NCI-H82 treated with DMSO at 0.1 percent for 48 hours (cell line): Measurements from ENCODE around the gene EGLN1.
"Not testable (repeated sequence)": the region's sequence is repeated elsewhere in the genome, so short reads cannot be mapped to it uniquely, and the experiment has no call there.

Experiments used
- DNase-seq: peaks from one replicate; lab custom pipeline; 2025; ENCODE audit not compliant: unreplicated experiment; lab: John Stamatoyannopoulos, UW

Gene EGLN1

DNA sequence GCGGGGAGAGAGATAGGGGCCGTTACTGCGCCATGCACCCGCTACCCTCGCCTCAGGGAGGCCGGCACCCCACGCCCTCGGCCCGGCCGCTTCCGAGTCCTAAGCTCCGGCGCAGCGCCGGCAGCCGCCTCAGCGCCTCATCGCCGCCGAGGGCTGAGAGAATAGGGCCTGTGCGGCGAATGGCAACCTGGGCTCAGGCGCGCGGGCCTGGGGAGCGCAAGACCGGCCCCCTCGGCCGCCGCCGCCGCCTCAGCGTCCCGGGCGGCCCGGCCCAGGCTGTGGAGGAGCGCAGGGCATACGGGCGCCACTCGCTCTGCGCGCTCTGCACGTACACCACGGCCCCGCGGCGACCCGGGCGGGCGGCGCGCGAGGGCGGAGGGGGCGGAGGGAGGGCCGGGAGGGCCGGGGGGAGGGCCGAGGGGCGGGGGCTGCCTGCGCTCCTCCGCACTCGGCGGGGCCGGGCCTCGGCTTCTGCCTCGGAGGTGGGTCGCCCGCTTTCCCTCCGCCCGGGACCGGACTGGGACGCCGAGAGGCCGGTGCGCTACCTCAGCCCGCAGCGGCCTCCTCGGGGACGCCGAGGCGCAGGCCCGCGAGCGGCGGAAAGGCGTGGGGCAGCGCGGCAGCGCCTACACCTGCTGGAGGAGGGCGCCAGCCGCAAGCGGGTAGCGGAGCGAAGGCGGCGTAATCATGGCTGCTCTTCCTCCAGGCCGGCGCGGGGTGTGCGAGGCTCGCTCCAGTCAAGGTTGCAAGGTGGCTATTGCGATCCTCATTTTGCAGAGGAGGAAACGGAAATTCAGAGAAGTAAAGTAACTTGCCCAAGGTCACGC is at the start of gene EGLN1:
TSS of gene EGLN1 (minus strand) at position 317 of the 827 bp plus-strand sequence. CDS start 399 bp downstream, outside the sequence.
- peak; percentile 68 for DNase-seq

DNA sequence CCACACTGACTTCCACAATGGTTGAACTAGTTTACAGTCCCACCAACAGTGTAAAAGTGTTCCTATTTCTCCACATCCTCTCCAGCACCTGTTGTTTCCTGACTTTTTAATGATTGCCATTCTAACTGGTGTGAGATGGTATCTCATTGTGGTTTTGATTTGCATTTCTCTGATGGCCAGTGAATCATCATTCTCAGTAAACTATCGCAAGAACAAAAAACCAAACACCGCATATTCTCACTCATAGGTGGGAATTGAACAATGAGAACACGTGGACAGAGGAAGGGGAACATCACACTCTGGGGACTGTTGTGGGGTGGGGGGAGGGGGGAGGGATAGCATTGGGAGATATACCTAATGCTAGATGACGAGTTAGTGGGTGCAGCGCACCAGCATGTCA is 49.4 kb upstream of the EGLN1 start:
- DNase-seq, result not testable (repeated sequence)

DNA sequence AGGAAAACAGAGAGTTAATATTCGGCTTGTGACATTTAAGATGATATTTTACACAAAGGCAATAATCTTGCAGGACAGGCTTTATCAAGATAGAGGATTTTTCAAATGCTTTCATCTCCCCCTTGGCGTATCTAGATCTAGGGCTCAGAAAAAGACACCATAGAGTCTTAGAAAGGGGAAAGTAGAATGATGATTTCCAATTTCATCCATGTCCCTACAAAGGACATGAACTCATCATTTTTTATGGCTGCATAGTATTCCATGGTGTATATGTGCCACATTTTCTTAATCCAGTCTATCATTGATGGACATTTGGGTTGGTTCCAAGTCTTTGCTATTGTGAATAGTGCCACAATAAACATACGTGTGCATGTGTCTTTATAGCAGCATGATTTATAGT is 48.9 kb upstream of the EGLN1 start:
- not testable (repeated sequence) for DNase-seq

DNA sequence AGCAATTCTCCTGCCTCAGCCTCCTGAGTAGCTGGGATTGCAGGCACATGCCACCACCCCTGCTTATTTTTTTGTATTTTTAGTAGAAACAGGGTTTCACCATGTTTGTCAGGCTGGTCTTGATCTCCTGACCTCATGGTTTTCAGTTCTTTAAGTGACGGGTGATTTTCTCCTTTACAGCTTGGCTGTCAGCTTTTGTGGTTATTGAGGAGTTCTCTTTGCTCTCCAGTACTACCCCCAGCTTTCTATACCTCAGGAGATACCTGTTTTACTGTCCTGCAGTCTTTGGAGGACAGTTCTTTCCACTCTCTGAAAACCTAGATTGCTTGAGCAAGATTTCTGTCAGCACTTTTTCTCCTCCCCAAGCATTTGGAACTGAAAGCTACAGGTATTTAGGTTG is 45.9 kb upstream of the EGLN1 start:
- no peak for DNase-seq

DNA sequence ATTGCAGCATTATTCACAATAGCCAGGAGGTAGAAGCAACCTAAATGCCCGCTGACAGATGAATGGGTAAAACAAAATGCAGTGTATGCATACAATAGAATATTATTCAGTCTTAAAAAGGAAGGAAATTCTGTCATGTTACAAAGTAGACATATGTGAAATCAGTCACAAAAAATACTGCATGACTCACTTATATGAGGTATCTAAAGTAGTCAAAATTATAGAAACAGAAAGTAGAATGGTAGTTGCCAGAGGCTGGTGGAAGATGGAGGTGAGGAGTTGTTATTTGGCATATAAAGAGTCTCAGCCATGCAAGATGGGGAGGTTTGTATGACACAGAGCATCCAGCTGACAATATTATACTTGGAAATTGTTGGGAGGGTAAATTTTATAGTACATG is 43.0 kb upstream of the EGLN1 start:
- DNase-seq, result no peak

DNA sequence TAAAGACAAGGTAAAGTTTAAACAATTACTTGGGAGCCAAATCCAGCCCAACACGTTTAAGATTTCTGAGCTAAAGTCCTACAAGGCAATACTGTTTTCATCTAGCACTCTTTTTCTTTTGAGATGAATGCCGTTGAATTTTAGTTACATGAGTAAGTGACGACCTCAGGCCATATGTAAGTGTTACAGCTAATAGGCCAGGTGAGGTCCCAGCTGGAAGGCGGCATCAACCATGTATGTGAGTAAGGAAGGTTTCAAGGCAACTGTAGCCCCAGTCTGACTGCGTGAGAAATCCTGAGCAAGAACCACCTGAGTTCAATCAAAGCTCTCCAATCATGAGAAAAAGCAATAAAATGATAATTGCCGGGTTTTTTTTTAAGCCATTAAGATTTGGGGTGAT is 41.5 kb upstream of the EGLN1 start:
- no peak for DNase-seq

DNA sequence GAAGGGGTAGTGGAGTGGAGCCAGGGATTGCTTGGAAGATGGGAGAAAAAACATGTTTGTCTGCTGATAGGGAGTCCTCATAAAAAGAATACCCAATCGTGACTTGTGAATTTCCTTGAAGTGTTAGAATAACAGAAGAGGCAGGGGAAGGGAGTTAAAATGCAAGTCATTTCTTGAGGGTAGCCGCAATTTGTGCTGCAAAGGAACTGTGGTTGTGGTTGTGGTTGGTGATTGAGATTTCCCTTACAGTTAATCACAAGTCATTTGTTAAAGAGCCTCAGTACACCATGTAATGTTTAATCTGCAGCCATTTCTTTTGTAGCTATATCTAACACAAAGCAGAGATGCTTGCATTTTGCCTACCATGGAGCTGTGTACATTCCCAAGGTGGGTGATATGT is 38.5 kb upstream of the EGLN1 start:
- DNase-seq, result no peak

DNA sequence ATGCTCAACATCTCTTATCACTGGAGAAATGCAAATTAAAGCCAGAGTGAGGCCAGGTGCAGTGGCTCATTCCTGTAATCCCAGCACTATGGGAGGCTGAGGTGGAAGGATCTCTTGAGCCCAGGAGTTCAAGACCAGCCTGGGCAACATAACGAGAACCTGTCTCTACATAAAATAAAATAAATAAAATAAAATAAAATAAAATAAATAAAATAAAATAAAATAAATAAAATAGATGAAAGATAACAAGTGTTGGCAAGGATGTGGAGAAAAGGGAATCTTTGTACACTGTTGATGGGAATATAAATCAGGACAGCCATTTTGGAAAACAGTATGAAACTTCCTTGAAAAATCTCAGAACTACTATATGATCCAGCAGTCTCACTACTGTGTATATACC is 37.4 kb upstream of the EGLN1 start:
- DNase-seq, result not testable (repeated sequence)

DNA sequence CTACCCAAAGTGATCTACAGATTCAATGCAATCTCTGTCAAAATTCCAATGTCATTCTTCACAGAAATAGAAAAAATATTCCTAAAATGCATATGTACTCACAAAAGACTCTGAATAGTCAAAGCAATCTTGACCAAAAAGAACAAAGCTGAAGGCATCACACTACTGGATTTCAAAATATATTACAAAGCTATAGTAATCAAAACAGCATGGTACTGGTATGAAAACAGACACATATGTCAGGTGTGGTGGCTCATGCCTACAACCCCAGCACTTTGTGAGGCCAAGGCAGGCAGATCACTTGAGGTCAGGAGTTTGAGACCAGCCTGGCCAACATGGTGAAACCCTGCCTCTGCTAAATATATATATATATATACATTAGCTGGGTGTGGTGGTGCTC is 35.9 kb upstream of the EGLN1 start:
- not testable (repeated sequence) for DNase-seq

DNA sequence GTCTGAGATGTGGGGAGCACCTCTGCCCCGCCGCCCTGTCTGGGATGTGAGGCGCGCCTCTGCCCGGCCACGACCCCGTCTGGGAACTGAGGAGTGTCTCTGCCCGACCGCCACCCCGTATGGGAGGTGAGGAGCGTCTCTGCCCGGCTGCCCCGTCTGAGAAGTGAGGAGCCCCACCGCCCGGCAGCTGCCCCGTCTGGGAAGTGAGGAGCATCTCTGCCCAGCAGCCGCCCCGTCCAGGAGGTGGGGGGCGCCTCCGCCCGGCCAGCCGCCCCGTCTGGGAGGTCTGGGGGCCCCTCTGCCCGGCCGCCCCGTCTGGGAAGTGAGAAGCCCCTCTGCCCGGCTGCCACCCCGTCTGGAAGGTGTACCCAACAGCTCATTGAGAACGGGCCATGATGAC is 32.0 kb upstream of the EGLN1 start:
- DNase-seq, result not testable (repeated sequence)

DNA sequence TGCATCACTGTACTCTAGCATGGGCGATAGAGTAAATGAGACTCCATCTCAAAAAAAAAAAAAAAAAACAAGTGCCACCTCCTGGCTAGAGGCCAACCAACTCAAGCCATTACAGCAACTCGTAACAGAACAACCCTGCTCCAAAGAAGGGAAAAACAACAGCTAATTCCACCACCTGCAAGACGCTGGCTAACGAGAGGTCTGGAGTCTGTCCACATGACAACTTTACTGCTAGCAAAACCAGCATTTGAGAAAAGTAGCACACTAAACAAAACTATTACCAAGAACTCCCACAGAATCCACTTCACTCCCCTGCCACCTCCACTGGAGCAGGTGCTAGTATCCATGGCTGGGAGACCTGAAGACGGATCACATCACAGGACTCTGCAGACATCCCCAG is 24.1 kb upstream of the EGLN1 start:
- no peak for DNase-seq

DNA sequence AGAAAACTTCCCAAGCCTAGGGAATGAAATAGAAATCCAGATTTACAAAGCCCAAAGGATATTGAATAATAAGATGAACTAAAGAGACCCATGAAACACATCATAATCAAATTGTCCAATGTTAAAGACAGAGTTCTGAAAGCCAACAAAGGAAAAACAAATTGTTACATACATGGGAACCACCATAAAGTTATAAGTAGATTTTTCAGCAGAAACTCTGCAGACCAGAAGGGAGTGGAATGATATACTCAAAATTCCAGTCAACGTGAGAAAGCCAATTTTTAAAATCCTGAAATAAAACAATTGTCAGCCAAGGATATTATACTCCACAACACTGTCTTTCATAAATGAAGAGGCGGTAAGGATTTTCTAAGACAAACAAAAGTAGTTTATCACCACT is 22.0 kb upstream of the EGLN1 start:
- no peak for DNase-seq

DNA sequence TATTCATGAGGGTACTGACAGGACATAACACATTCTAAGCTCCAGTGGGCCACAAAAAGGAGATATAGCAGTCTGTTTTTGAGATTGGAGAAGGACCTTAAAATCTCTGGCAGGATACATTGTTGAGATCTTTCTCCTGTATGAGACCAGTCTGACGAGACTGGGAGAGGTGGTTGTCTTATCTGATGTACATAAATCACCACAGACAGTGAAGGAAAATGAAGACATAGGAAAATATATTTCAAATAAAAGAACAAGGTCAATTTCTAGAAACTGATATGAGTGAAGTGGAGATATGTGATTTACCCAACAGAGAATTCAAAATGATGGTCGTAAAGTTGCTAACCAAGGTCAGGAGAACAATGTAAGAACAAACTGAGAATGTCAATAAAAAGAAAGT is 21.3 kb upstream of the EGLN1 start:
- no peak for DNase-seq

DNA sequence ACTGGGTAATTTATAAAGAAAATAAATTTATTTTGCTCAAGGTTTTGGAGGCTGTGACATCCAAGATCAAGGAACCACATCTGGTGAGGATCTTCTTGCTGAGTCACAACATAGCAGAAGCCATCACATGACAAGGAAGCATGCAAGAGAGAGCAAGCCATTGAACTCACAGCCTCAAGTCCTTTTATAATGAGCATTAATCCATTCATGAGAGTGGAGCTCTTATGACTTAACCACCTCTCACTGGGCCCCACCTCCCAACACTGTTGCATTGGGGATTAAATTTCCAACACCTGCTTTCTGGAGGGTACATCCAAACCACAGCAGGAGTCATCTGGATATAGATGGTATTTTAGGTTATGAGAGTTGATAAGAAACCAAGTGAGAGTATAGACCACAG is 20.6 kb upstream of the EGLN1 start:
- no peak for DNase-seq

DNA sequence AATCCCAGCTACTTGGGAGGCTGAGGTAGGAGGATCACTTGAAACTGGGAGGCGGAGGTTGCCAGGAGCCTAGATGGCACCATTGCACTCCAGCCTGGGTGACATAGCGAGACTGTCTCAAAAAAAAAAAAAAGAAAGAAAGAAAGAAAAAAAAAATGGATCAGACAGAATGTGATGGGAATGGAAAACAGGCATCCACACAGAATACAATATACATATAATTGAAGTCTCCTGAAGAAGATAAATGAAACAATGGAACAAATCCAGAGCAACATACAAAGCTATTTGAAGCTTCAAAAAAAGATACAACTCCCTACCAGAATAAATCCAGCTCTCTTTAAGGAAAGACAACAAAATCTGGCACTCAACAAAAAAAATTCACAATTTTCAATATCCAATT is 10.9 kb upstream of the EGLN1 start:
- no peak for DNase-seq

DNA sequence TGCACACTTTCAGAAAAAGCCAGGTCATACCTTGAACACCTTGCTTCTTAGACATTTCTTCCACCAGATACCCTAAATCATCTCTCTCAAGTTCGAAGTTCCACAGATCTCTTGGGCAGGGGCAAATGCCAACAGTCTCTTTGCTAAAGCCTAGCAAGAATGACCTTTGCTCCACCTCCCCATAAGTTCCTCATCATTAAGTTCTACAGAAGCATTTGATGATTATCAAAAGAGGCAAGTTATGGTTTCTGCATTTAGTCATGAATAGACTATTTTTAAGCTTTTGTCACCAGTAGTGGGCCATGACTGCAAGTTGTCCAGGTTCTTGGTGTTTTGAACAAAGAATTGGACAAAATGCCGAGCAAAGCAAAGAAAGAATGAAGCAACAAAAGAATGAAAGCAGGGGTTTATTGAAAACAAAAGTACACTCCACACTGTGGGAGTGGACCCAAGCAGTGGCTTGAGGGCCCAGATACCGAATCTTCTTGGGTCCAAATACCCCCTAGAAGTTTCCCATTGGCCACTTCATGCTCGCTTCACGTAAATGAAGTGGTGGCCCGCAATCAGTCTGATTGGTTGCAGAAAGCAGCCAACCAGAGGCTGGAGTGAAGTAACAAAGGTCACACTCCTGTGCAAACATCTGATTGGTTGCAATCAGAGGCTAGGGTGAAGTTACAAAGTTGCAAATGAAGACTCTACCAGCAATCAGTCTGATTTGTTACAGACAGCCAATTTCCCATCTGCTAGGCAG is 9.8 kb upstream of the EGLN1 start:
- DNase-seq, result no peak

DNA sequence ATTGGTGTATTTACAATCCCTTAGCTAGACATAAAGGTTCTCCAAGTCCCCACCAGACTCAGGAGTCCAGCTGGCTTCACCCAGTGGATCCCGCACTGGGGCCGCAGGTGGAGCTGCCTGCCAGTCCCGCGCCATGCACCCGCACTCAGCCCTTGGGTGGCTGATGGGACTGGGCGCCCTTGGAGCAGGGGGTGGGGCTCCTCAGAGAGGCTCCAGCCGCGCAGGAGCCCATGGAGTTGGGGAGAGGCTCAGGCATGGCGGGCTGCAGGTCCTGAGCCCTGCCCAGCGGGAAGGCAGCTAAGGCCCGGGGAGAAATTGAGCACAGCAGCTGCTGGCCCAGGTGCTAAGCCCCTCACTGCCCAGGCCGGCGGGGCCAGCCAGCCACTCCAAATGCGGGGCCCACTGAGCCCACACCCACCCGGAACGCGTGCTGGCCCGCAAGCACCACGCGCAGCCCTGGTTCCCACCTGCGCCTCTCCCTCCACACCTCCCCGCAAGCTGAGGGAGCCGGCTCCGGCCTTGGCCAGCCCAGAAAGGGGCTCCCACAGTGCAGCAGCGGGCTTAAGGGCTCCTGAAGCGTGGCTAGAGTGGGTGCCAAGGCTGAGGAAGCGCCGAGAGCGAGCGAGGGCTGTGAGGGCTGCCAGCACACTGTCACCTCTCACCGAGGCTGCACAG is 8.7 kb upstream of the EGLN1 start:
- DNase-seq, result not testable (repeated sequence)

DNA sequence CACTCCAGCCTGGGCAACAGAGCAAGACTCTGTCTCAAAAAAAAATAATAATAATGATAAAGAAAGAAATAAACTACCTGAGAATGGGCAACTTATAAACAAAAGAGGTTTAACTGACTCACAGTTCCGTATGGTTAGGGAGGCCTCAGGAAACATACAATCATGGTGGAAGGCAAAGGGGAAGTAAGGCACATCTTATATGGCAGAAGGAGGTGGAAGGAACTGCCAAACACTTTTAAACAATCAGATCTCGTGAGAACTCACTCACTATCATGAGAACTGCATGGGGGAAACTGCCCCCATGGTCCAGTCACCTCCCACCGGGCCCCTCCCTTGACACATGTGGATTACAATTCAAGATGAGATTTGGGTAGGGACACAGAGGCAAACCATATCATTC is 6.3 kb upstream of the EGLN1 start:
- DNase-seq, result no peak

DNA sequence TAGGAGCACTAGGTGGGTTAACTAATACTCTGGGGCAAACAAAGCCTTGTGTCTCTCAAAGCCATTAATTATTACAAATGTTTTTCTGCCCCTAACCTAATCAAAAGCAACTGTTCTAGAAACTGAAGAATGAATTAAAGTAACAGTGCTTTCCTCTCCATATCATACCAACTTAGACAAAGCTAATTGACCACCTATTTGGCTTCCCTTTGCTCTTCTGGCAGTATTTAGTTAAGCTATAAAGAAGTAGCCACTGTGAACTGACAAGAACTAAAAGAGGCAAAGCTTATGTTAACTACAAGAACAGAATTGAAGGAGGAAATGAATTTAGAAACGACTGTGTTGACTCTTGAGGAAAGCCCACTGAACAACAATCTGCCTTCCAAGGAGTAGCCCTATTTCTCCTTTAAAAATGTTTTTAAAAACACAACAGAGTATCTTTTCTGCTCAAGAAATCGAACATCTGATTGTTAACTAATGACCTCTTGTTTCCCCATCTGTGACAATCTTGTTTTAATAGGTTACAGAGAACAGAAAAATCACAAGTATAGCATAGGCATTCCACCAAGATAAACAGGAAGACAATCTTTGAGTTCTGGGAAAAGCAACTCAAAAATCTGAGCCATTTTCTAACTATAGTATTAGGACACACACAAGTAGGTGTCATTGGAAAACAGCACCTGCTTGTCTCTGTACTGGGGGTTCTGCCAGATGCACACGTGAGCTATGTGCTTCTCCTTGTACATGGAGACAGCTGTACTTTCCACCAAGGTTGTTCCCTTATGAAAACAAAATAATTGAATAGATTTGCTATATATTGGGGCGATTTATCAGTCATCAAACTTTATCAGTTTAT is 3.1 kb upstream of the EGLN1 start:
- no peak for DNase-seq

DNA sequence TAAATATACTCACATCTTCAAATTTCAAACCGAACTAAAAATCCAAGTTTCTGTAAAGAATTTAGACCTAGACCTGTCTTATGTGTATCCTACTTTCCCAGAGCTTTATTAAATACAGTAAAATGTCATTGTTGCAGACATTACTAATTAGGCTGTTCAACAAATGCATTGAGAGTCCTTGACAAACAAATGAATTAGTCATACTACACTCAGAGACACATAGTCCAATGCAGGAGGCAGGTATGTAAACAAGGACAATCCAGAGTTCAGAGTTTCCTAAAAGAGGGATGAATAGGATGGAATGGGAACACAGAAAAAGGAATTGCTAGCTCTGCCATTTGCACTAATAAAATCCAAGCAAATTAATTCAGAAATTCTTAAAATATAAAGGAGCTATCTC is 1.6 kb upstream of the EGLN1 start:
- DNase-seq, result no peak

DNA sequence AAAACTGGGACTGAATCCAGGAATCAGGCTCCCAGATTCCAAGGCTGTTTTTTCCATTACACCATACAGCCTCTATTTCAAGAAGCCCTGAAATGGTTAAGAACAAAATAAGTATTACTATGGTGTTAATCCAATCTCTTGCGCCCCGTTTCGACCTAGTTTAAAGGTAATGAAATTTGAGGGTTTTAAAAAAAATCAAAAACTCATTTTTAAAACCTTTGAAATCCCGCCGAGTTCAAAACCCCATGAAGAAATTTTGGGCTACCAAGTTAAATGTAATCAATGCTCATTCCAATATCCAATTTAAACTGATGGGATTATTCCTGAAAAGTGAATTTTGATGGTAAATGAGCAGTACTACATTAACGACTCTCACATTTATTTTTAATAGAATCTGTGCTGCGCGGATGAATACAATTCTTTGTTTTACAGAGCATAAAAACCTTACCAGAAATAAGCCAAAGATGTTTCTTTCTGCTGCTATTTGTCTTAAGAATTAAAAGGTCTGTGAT is 767 bp upstream of the EGLN1 start:
- no peak for DNase-seq
